GM18861 (cell line): ENCODE results near the gene ANKRD44.
"Not testable (repeated sequence)": the region's sequence is repeated elsewhere in the genome, so short reads cannot be mapped to it uniquely, and the experiment has no call there.

Experiments
- ATAC-seq: cut with Tn5 transposase; IDR thresholded peaks from one replicate; pipeline ENCODE4 v1.9.1; 2021; ENCODE audit not compliant: unreplicated experiment

Gene ANKRD44

DNA sequence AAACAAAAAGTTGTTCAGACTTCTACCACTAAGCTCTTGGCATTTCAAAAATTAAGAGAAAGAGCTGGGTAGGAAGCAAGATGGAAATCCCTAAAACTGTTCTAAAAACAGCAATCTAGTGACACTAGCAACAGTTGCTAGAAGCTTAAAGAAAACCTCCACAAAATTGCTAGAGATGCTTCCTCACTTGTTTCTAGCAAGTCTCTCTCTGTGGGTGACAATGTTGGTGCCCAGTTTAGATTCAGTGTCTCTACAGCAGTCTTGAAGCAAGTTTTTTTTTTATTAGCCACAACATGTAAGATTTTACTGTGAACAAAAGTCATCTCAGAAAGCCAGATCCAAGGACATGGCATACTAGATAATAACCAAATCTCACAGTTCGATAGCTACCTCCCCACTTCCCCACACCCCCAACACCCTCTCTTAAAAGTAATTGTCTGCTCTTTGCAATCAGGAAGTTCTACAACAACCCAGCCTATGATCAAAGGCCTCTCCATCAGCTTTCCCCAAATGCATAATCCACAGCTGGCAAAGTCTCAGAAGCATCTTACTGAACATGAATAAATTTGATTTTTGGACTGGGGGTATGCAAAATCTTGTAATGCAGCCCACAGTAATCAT lies 70.0 kb downstream of the ANKRD44 start:
- no peak for ATAC-seq

DNA sequence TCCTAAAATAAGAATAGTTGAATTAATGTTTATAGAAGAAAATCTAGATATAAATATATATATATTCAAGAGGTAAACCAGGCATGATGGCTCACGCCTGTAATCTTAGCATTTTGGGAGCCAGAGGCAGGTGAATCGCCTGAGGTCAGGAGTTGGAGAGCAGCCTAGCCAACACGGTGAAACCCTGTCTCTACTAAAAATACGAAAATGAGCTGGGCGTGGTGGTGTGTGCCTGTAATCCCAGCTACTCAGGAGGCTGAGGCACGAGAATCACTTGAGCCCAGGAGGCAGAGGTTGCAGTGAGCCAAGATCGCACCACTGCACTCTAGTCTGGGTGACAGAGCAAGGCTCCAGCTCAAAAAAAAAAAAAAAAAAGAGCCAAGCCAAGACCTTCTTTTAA lies 70.6 kb downstream of the ANKRD44 start:
- not testable (repeated sequence) for ATAC-seq

DNA sequence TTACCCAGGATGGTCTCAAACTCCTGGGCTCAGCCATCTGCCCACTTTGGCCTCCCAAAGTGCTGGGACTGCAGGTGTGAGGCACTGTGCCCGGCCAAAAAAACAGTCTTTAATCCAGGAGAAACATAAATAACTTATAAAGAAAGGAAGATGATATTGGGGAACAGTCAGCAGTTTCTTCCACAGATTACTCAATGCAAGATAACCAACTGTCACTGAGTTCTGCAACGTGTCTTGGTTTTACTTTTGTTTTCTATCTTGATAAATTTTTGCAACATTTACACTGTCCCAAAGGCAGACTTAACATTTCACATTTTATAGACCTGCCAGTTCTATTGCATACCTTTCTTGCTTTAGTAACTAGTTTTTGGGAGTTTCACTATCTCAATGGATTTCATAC lies 71.1 kb downstream of the ANKRD44 start:
- peak; percentile 62 for ATAC-seq

- peak; percentile 34 for ATAC-seq
Measured at GRCh38 chr2:197238043-197238365, 72.6 kb downstream of the ANKRD44 start.

GRCh38 chr2:197237291-197238042 lies 73.1 kb downstream of the ANKRD44 start:
- no peak for ATAC-seq

- no peak for ATAC-seq
Measured at GRCh38 chr2:197236816-197237215, 73.8 kb downstream of the ANKRD44 start.

DNA sequence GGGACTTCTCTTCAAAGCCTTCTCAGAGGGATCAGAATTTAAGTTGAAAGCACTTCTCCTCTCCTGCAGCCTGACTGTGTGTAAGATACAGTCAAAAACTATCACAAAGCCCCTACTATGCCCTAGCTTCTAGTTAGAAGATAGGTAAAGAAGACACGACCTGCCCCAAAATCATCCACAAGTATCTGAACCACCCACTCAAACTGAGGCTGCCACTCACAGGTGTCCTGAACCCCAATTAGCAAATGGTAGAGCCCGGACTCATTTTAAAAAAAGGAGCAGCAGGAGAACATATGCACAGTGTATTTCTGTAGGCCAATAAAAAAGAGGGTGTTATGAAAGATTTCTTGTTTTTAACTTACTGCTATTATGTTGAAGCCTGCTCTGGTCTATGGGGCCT lies 74.4 kb downstream of the ANKRD44 start:
- ATAC-seq: no peak

- no peak for ATAC-seq
Measured at GRCh38 chr2:197235711-197236110, 74.9 kb downstream of the ANKRD44 start.

- no peak for ATAC-seq
Measured at GRCh38 chr2:197234671-197235191, 75.8 kb downstream of the ANKRD44 start.

GRCh38 chr2:197233473-197233872 lies 77.1 kb downstream of the ANKRD44 start:
- ATAC-seq: no peak

- no peak for ATAC-seq
Measured at GRCh38 chr2:197232010-197232409, 78.6 kb downstream of the ANKRD44 start.

GRCh38 chr2:197229509-197230443 lies 80.8 kb downstream of the ANKRD44 start:
- no peak for ATAC-seq

DNA sequence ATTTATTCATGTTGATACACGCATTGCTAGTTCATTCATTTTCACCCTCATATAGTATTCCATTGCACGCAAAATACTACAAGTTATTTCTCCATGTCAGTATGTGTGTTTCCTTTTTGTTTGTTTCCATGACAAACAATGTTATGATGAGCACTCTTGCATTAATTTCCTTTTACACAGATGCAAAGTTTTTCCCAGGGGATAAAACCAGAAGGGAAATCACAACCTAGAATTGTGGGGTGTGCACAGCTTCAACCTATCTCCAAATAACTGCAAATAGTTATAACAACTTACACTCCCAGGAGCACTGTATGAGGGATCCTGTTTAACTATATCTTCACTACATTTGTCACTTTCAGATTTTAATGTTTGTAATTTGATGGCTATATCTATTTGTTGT lies 87.1 kb downstream of the ANKRD44 start:
- ATAC-seq: no peak

DNA sequence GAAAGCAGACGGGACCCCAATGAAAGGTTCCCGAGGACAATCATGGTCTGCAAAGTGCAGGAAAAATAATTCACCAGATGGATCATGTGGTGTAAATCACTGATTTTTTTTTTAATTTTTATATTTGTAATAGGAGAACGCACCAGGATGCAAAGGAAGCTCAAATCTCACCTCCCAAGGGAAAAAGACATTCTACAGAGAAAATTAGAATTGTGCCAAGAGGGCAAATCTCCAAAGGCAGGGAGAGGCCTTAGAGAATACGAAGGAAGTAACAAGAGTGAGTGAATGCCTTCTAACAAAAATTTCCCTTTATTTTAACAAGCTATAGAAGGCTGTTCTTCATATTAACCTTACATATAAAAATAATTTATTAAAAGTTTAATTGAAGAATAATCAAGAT lies 90.9 kb downstream of the ANKRD44 start:
- no peak for ATAC-seq

DNA sequence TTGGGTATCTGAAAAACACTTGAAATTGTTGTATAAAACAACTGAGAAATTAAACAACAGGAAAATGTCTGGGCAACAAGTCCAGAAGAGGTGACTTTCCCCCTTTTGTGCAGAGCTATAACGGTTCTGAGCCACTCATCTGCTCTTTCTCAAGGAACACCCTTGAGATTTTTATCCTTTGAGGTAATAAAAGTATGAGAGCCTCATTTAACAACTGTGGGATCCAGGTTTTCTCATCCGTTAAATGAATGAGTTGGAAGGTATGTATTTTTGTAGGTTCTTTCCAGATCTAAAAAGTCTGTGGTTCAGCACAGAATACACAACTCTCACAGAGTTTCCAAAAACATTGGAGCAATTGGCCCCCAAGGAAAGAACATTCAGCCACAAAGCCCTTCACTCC lies 93.0 kb downstream of the ANKRD44 start:
- no peak for ATAC-seq

DNA sequence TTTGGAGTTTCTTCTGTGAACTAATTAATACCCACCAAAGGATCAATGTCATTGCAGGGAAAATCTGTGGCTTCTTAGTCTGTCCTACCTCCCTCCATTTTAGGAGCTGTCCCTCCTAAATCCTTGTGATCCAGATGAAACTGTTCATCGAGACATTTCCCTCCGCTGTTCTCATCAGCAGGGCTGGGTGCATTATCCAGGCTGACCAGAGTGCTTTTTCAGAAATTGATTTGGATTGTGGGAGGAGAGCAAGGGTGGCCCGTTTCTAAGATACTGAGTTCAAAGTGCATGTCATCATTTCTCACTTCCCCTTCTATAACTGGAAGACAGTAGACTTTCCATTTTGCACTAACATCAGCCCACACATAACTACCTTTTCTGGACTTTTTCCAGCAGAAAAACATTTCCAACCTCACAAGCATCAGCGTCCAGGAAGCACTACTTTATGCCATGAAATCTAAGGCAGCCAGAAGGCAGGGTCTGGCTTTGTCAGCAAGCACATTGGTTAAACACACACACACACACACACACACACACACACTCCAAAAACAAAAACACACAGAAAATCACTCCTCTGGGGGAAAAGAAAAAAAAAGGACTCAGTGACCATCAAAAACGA lies 94.1 kb downstream of the ANKRD44 start:
- peak; percentile 46 for ATAC-seq

DNA sequence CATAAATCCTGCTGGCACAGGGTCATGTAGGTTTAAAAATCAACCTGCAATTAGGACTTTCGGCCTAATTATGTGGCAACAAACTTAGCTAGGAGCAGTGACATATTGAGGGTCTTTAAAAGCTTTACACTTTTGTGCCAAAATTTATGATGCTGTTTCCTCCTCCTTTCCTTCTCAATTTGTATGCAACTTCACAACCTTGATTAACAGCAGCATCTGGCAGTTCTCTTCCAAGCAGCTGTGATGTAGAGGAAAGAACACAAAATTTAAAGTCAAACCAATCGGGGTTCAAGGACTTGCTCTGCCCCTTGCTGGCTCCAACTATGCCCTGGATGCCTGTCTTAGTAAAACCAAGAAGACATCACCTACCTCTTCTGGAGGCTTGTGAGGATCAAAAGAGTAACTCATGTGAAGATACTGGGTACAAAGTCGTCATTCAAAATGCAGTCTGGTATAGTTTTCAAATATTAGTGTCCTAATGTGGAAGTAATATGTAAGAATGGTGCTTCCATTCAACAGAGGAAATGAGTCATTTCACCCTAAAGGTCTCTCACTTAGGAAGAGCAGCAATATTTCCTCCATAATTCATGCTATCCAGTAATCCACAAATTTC lies 94.7 kb downstream of the ANKRD44 start:
- peak; percentile 39 for ATAC-seq

DNA sequence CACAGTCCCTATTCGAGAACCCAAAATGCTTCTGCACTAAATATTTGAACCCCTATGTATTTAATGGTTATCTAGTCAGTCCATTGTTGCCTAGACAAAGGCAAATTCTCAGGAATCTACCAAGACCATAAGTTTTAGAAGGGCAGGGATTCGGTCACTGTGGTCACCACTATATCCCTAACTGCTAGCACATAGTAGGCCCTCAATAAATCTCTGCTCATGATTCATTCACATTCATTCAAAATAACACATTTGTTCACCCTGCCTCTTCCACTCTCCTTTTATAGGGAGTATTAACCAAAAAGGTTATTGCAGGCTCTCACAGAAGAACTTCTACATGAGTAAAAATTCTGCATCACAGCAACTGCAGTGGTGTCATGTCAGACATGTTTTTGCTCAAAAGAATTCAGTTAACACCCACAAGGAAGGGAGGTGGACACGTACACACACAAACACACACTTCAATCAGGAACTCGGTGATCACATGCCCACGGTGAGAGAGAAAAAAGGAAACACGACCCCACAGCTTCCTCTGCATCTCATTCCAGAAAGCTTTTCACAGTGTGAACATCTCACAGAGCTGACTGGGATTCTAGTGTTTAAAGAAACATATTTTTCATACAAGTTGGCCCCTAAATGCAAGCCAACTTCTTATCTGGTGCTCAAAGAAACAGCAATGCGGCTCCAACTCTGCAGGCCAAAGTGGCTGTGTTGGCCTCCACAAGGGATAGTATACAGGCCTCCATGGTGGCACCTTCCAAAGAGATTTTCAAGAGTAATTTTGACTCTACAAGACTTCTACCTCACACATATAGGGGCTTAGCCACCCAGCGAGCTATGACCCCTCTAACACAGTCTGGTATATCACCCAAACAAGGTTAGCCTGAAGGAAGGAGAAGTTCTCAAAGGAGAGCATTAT lies 98.0 kb downstream of the ANKRD44 start:
- no peak for ATAC-seq

- no peak for ATAC-seq
Measured at GRCh38 chr2:197211881-197212342, 98.7 kb downstream of the ANKRD44 start.

- ATAC-seq: no peak
Measured at GRCh38 chr2:197210430-197210829, 100.2 kb downstream of the ANKRD44 start.
